ENCODE measurements around the gene FLT3. TPM values are rescaled to one million over a fixed set of nuclear protein-coding genes. Genes with fewer than 3 reads are reported as not detected.

FLT3 gene
- total and polyA plus RNA-seq, 4 donors, result 0.14 to 0.84 (median 0.42) TPM

GRCh38 chr13:28044608-28045007 is 55.8 kb downstream of the FLT3 start:
- H3K4me3 ChIP-seq (ENCODE audit: low read depth in 1 of 3, low read length in 3 of 3), result no peak overlapping the region

GRCh38 chr13:28043224-28043623 is 57.2 kb downstream of the FLT3 start:
- Histone ChIP-seq H3K27me3 (ENCODE audit: control insufficient read depth in 4 of 4, insufficient read depth in 4 of 4, low read length in 3 of 4) (no peaks in the 10 kb centered on the region), H3K36me3 (ENCODE audit: control insufficient read depth in 4 of 4, insufficient read depth in 3 of 4, low read depth in 1 of 4, low read length in 3 of 4) (no peaks in the 10 kb centered on the region), H3K4me3 (ENCODE audit: low read depth in 1 of 3, low read length in 3 of 3) (no peak overlapping the region), H3K9me3 (ENCODE audit: control insufficient read depth in 4 of 4, low read length in 3 of 4) (no peaks in the 10 kb centered on the region), H3K4me1 (ENCODE audit: control insufficient read depth in 4 of 4, insufficient read depth in 4 of 4, low read length in 3 of 4) (no peaks in the 10 kb centered on the region), H3K9ac (ENCODE audit: low read depth in 1 of 2, low read length in 2 of 2) (no peak overlapping the region), H3K27ac (ENCODE audit: low read depth in 1 of 2, low read length in 2 of 2) (no peak overlapping the region)
- WGBS, result 76% methylated on average over 4 of the region's 4 CpGs
- no peak for DNase-seq (ENCODE audit: low spot score)
- TF ChIP-seq ATF3 (IDR thresholded peaks at IDR 0.05), result no peak
- no peak for TF ChIP-seq MAX (IDR thresholded peaks at IDR 0.05)
- TF ChIP-seq FOXA1 (IDR thresholded peaks at IDR 0.05), result no peak
- no peak for TF ChIP-seq GABPA (IDR thresholded peaks at IDR 0.05 in 1 of 2, conservative IDR thresholded peaks at IDR 0.05 in 1 of 2)
- TF ChIP-seq, protein P1, sequence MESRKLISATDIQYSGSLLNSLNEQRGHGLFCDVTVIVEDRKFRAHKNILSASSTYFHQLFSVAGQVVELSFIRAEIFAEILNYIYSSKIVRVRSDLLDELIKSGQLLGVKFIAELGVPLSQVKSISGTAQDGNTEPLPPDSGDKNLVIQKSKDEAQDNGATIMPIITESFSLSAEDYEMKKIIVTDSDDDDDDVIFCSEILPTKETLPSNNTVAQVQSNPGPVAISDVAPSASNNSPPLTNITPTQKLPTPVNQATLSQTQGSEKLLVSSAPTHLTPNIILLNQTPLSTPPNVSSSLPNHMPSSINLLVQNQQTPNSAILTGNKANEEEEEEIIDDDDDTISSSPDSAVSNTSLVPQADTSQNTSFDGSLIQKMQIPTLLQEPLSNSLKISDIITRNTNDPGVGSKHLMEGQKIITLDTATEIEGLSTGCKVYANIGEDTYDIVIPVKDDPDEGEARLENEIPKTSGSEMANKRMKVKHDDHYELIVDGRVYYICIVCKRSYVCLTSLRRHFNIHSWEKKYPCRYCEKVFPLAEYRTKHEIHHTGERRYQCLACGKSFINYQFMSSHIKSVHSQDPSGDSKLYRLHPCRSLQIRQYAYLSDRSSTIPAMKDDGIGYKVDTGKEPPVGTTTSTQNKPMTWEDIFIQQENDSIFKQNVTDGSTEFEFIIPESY (IDR thresholded peaks at IDR 0.05), result no peak
- no peak for TF ChIP-seq SP1 (IDR thresholded peaks at IDR 0.05)
- TF ChIP-seq HNF4G (IDR thresholded peaks at IDR 0.05), result no peak
- TF ChIP-seq NR2F2 (IDR thresholded peaks at IDR 0.05), result no peak
- no peak for TF ChIP-seq FOXA2 (IDR thresholded peaks at IDR 0.05)
- no peak for TF ChIP-seq YY1 (IDR thresholded peaks at IDR 0.05)
- no peak for TF ChIP-seq HNF4A (conservative IDR thresholded peaks at IDR 0.05)
- TF ChIP-seq EGR1 (IDR thresholded peaks at IDR 0.05; ENCODE audit: low read depth in 2 of 2), result no peak

More at GRCh38 chr13:28044608-28045007, 55.8 kb downstream of the FLT3 start:
- TF ChIP-seq, protein P1 (IDR thresholded peaks at IDR 0.05), result no peak
- no peak for TF ChIP-seq RAD21 (IDR thresholded peaks at IDR 0.05)
- TF ChIP-seq EGR1 (IDR thresholded peaks at IDR 0.05; ENCODE audit: low read depth in 2 of 2), result no peak
- no peak for TF ChIP-seq HNF4A (conservative IDR thresholded peaks at IDR 0.05)
- no peak for TF ChIP-seq JUND (IDR thresholded peaks at IDR 0.05)
- no peak for TF ChIP-seq CTCF (IDR thresholded peaks at IDR 0.05; ENCODE audit: low read depth, low read length, missing input control)
- no peak for TF ChIP-seq FOXA2 (IDR thresholded peaks at IDR 0.05)
- no peak for TF ChIP-seq FOXA1 (IDR thresholded peaks at IDR 0.05)
- TF ChIP-seq RXRA (IDR thresholded peaks at IDR 0.05), result no peak
- TF ChIP-seq ATF3 (IDR thresholded peaks at IDR 0.05), result no peak
- TF ChIP-seq MAX (IDR thresholded peaks at IDR 0.05), result no peak
- TF ChIP-seq YY1 (IDR thresholded peaks at IDR 0.05), result no peak
- no peak for TF ChIP-seq HNF4G (IDR thresholded peaks at IDR 0.05)
- TF ChIP-seq TAF1 (conservative IDR thresholded peaks at IDR 0.05), result no peak
- no peak for TF ChIP-seq SP1 (IDR thresholded peaks at IDR 0.05)
- TF ChIP-seq GABPA (IDR thresholded peaks at IDR 0.05 in 1 of 2, conservative IDR thresholded peaks at IDR 0.05 in 1 of 2), result no peak
- H3K9ac ChIP-seq (ENCODE audit: low read depth in 1 of 2, low read length in 2 of 2), result no peak overlapping the region
- H3K27me3 ChIP-seq (ENCODE audit: control insufficient read depth in 4 of 4, insufficient read depth in 4 of 4, low read length in 3 of 4), result no peaks in the 10 kb centered on the region
- no peak for DNase-seq (ENCODE audit: low spot score)
- no peaks in the 10 kb centered on the region for H3K36me3 ChIP-seq (ENCODE audit: control insufficient read depth in 4 of 4, insufficient read depth in 3 of 4, low read depth in 1 of 4, low read length in 3 of 4)
- no peak overlapping the region for H3K27ac ChIP-seq (ENCODE audit: low read depth in 1 of 2, low read length in 2 of 2)
- no peaks in the 10 kb centered on the region for H3K4me1 ChIP-seq (ENCODE audit: control insufficient read depth in 4 of 4, insufficient read depth in 4 of 4, low read length in 3 of 4)
- no peaks in the 10 kb centered on the region for H3K9me3 ChIP-seq (ENCODE audit: control insufficient read depth in 4 of 4, low read length in 3 of 4)
- 86% methylated on average over 2 of the region's 2 CpGs for WGBS

Data from liver (tissue), 9 donors.